GM23338 (cell line): ENCODE measurements around the gene CEBPG. TPM values are rescaled to one million over a fixed set of nuclear protein-coding genes. Genes with fewer than 3 reads are reported as not detected.

Source experiments
- ATAC-seq: fragments of 200-7000 bp; cut with Tn5 transposase; 3 replicates; pipeline ENCODE4 v1.9.1; 2020
- DNase-seq: peaks from one replicate; pipeline ENCODE4 v3.0.0-alpha.2; 2015; ENCODE audit warnings: low spot score
- H2AFZ ChIP-seq: fragments of 200-600 bp; sonication (generic); 2 replicates; pipeline ENCODE4 v1.8.0; 2016; ENCODE audit warnings: antibody characterized with exemption, mild to moderate bottlenecking, moderate library complexity
- H3F3A ChIP-seq: fragments of 200-600 bp; sonication (generic); replicated peaks from 2 replicates; pipeline ENCODE4 v1.8.0; 2017; ENCODE audit warnings: antibody characterized with exemption, mixed run types, low read depth
- H3K27ac ChIP-seq: fragments of 200-600 bp; sonication (generic); 2 replicates; pipeline ENCODE4 v1.6.1; 2016; ENCODE audit warnings: low read depth
- H3K27me3 ChIP-seq: fragments of 200-600 bp; sonication (generic); 2 replicates; pipeline ENCODE4 v1.8.0; 2016; ENCODE audit warnings: mild to moderate bottlenecking, mixed run types, moderate library complexity; ENCODE audit not compliant: insufficient read depth
- H3K36me3 ChIP-seq: fragments of 200-600 bp; sonication (generic); 2 replicates; pipeline ENCODE4 v1.8.0; 2016; ENCODE audit warnings: mild to moderate bottlenecking; ENCODE audit not compliant: insufficient read depth
- H3K4me1 ChIP-seq: fragments of 200-600 bp; sonication (generic); 2 replicates; pipeline ENCODE4 v1.8.0; 2016; ENCODE audit warnings: mild to moderate bottlenecking, moderate library complexity; ENCODE audit not compliant: insufficient read depth
- H3K4me2 ChIP-seq: fragments of 200-600 bp; sonication (generic); 2 replicates; pipeline ENCODE4 v1.7.1; 2017; ENCODE audit warnings: mixed run types
- H3K4me3 ChIP-seq: fragments of 200-600 bp; sonication (generic); 2 replicates; pipeline ENCODE4 v1.6.1; 2016; ENCODE audit warnings: mixed run types
- H3K79me2 ChIP-seq: fragments of 200-600 bp; sonication (generic); replicated peaks from 2 replicates; pipeline ENCODE4 v1.8.0; 2017; ENCODE audit warnings: mild to moderate bottlenecking; ENCODE audit not compliant: insufficient read depth
- H3K9me2 ChIP-seq: fragments of 200-600 bp; sonication (generic); 2 replicates; pipeline ENCODE4 v1.8.0; 2017; ENCODE audit not compliant: insufficient read depth
- H4K20me1 ChIP-seq: fragments of 200-600 bp; sonication (generic); replicated peaks from 2 replicates; pipeline ENCODE4 v1.8.0; 2017; ENCODE audit warnings: mild to moderate bottlenecking; ENCODE audit not compliant: insufficient read depth
- H3K27ac Mint-ChIP-seq: 2 replicates; pipeline ENCODE4 v1.8.0; 2020; ENCODE audit warnings: inconsistent platforms, mild to moderate bottlenecking, moderate library complexity, mixed read lengths
- H3K27me3 Mint-ChIP-seq: 3 replicates; pipeline ENCODE4 v1.8.0; 2022; ENCODE audit warnings: low read depth, mild to moderate bottlenecking, moderate library complexity, mixed read lengths, inconsistent platforms; ENCODE audit not compliant: insufficient read depth, poor library complexity
- H3K36me3 Mint-ChIP-seq: 3 replicates; pipeline ENCODE4 v1.8.0; 2021; ENCODE audit warnings: low read depth, mild to moderate bottlenecking, inconsistent platforms, moderate library complexity, mixed read lengths
- H3K4me1 Mint-ChIP-seq: 3 replicates; pipeline ENCODE4 v1.8.0; 2020; ENCODE audit warnings: mild to moderate bottlenecking, inconsistent platforms, mixed read lengths
- H3K4me3 Mint-ChIP-seq: 3 replicates; pipeline ENCODE4 v1.8.0; 2021; ENCODE audit warnings: moderate library complexity, mild to moderate bottlenecking, inconsistent platforms, mixed read lengths
- H3K9me3 Mint-ChIP-seq: 3 replicates; pipeline ENCODE4 v1.8.0; 2020; ENCODE audit warnings: moderate library complexity, mild to moderate bottlenecking, inconsistent platforms, mixed read lengths
- CREB1 ChIP-seq: fragments of 250-450 bp; sonication (Bioruptor Pico); IDR thresholded peaks from 2 replicates; pipeline ENCODE4 v1.5.0; 2020; ENCODE audit warnings: low read depth, mild to moderate bottlenecking, moderate library complexity
- CTCF ChIP-seq, 2 experiments: fragments of 200-600 bp in 1 of 2; sonication (generic) in 1 of 2; conservative IDR thresholded peaks; 2 replicates each; pipeline versions ENCODE4 v1.5.1 to v1.6.1; 2016 to 2017; ENCODE audit warnings: antibody characterized with exemption in 2 of 2, low read depth in 2 of 2, mild to moderate bottlenecking in 2 of 2, moderate library complexity in 1 of 2
- EZH2 ChIP-seq: fragments of 200-600 bp; sonication (generic); IDR thresholded peaks from one replicate; pipeline ENCODE4 v1.8.0; 2017; ENCODE audit warnings: antibody characterized with exemption, mild to moderate bottlenecking, low read depth; ENCODE audit not compliant: unreplicated experiment
- EZH2phosphoT487 ChIP-seq: fragments of 200-600 bp; sonication (generic); IDR thresholded peaks from one replicate; pipeline ENCODE4 v1.8.1; 2018; ENCODE audit warnings: antibody characterized with exemption; ENCODE audit not compliant: unreplicated experiment
- JUNB ChIP-seq: IDR thresholded peaks from one replicate; pipeline ENCODE4 v1.6.1; 2016; ENCODE audit warnings: antibody characterized with exemption; ENCODE audit not compliant: unreplicated experiment
- NANOG ChIP-seq: IDR thresholded peaks from 2 replicates; pipeline ENCODE4 v1.6.1; 2016; ENCODE audit warnings: antibody characterized with exemption, borderline replicate concordance
- POLR2AphosphoS5 ChIP-seq: IDR thresholded peaks from 2 replicates; pipeline ENCODE4 v1.6.1; 2016; ENCODE audit warnings: antibody characterized with exemption, low read depth
- REST ChIP-seq: IDR thresholded peaks from one replicate; pipeline ENCODE4 v1.6.1; 2018; ENCODE audit warnings: antibody characterized with exemption; ENCODE audit not compliant: unreplicated experiment
- STAT1 ChIP-seq: IDR thresholded peaks from one replicate; pipeline ENCODE4 v1.6.1; 2016; ENCODE audit warnings: antibody characterized with exemption; ENCODE audit not compliant: unreplicated experiment
- ZNF114 ChIP-seq: fragments of 250-450 bp; sonication (Bioruptor Pico); IDR thresholded peaks from 2 replicates; pipeline ENCODE4 v1.5.0; 2020; ENCODE audit warnings: mild to moderate bottlenecking, moderate library complexity
- ZNF331 ChIP-seq: fragments of 250-450 bp; sonication (Bioruptor Pico); IDR thresholded peaks from 2 replicates; pipeline ENCODE4 v1.5.0; 2020; ENCODE audit warnings: low read depth, mild to moderate bottlenecking, moderate library complexity
- polyA plus RNA-seq: library from polyadenylated mRNA; unstranded; fragments of >200 nt; fragmentation: Nextera tagmentation; extraction: Ambion mirVana; gene quantifications from 2 replicates; pipeline ENCODE4 v1.2.1, GENCODE V29; 2016
- total RNA-seq: library from RNA; depleted of rRNA; stranded (reverse); fragments of >200 nt; shearing (Covaris generic); gene quantifications from 2 replicates; pipeline ENCODE4 v1.2.3, GENCODE V29; 2014
- TF ChIP-seq, protein P1 (sequence below): IDR thresholded peaks from 2 replicates; pipeline ENCODE4 v1.6.1; 2016; ENCODE audit warnings: antibody characterized with exemption
- TF ChIP-seq, protein P2 (sequence below): fragments of 250-450 bp; sonication (Bioruptor Pico); IDR thresholded peaks from 2 replicates; pipeline ENCODE4 v1.5.0; 2020; ENCODE audit warnings: mild to moderate bottlenecking, moderate library complexity

The CEBPG gene
- total and polyA plus RNA-seq, 2 experiments from 2014 or later, result 25.9 to 50.2 TPM

GRCh38 chr19:33347300-33347699 is 26.2 kb upstream of the CEBPG start:
- Histone ChIP-seq H3K27ac (no peak overlapping the region), H3K79me2 (no peaks in the 10 kb centered on the region), H3K4me2 (no peak overlapping the region), H2AFZ (no peak overlapping the region), H3K9me2 (no peaks in the 10 kb centered on the region), H3K4me3 (no peak overlapping the region), H3K27me3 (no peaks in the 10 kb centered on the region), H3F3A (no peaks in the 10 kb centered on the region), H4K20me1 (no peaks in the 10 kb centered on the region), H3K36me3 (no peaks in the 10 kb centered on the region), H3K4me1 (no peaks in the 10 kb centered on the region)
- no peaks in the 10 kb centered on the region for H3K9me3 Mint-ChIP-seq
- DNase-seq (no peak), ATAC-seq (no peak)
- peaks cover 3% of the 10 kb centered on the region for H3K27me3 Mint-ChIP-seq
- peaks cover 5% of the 10 kb centered on the region for H3K4me1 Mint-ChIP-seq
- TF ChIP-seq REST (no peak), EZH2 (no peak), NANOG (no peak), CREB1 (CRISPR knock-in tag) (no peak), JUNB (no peak), EZH2phosphoT487 (no peak), STAT1 (no peak), POLR2AphosphoS5 (no peak), ZNF114 (CRISPR knock-in tag) (no peak), ZNF331 (CRISPR knock-in tag) (no peak), CTCF (conservative IDR thresholded peaks at IDR 0.05; ENCODE audit: low read depth in 2 of 2) (no peak)
- TF ChIP-seq, protein P1, sequence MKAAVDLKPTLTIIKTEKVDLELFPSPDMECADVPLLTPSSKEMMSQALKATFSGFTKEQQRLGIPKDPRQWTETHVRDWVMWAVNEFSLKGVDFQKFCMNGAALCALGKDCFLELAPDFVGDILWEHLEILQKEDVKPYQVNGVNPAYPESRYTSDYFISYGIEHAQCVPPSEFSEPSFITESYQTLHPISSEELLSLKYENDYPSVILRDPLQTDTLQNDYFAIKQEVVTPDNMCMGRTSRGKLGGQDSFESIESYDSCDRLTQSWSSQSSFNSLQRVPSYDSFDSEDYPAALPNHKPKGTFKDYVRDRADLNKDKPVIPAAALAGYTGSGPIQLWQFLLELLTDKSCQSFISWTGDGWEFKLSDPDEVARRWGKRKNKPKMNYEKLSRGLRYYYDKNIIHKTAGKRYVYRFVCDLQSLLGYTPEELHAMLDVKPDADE, result no peak
- TF ChIP-seq, protein P2, sequence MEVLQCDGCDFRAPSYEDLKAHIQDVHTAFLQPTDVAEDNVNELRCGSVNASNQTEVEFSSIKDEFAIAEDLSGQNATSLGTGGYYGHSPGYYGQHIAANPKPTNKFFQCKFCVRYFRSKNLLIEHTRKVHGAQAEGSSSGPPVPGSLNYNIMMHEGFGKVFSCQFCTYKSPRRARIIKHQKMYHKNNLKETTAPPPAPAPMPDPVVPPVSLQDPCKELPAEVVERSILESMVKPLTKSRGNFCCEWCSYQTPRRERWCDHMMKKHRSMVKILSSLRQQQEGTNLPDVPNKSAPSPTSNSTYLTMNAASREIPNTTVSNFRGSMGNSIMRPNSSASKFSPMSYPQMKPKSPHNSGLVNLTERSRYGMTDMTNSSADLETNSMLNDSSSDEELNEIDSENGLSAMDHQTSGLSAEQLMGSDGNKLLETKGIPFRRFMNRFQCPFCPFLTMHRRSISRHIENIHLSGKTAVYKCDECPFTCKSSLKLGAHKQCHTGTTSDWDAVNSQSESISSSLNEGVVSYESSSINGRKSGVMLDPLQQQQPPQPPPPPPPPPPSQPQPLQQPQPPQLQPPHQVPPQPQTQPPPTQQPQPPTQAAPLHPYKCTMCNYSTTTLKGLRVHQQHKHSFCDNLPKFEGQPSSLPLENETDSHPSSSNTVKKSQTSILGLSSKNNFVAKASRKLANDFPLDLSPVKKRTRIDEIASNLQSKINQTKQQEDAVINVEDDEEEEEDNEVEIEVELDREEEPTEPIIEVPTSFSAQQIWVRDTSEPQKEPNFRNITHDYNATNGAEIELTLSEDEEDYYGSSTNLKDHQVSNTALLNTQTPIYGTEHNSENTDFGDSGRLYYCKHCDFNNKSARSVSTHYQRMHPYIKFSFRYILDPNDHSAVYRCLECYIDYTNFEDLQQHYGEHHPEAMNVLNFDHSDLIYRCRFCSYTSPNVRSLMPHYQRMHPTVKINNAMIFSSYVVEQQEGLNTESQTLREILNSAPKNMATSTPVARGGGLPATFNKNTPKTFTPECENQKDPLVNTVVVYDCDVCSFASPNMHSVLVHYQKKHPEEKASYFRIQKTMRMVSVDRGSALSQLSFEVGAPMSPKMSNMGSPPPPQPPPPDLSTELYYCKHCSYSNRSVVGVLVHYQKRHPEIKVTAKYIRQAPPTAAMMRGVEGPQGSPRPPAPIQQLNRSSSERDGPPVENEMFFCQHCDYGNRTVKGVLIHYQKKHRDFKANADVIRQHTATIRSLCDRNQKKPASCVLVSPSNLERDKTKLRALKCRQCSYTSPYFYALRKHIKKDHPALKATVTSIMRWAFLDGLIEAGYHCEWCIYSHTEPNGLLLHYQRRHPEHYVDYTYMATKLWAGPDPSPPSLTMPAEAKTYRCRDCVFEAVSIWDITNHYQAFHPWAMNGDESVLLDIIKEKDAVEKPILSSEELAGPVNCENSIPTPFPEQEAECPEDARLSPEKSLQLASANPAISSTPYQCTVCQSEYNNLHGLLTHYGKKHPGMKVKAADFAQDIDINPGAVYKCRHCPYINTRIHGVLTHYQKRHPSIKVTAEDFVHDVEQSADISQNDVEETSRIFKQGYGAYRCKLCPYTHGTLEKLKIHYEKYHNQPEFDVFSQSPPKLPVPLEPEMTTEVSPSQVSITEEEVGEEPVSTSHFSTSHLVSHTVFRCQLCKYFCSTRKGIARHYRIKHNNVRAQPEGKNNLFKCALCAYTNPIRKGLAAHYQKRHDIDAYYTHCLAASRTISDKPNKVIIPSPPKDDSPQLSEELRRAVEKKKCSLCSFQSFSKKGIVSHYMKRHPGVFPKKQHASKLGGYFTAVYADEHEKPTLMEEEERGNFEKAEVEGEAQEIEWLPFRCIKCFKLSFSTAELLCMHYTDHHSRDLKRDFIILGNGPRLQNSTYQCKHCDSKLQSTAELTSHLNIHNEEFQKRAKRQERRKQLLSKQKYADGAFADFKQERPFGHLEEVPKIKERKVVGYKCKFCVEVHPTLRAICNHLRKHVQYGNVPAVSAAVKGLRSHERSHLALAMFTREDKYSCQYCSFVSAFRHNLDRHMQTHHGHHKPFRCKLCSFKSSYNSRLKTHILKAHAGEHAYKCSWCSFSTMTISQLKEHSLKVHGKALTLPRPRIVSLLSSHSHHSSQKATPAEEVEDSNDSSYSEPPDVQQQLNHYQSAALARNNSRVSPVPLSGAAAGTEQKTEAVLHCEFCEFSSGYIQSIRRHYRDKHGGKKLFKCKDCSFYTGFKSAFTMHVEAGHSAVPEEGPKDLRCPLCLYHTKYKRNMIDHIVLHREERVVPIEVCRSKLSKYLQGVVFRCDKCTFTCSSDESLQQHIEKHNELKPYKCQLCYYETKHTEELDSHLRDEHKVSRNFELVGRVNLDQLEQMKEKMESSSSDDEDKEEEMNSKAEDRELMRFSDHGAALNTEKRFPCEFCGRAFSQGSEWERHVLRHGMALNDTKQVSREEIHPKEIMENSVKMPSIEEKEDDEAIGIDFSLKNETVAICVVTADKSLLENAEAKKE (CRISPR knock-in tag), result no peak
- no peak overlapping the region for H3K27ac Mint-ChIP-seq
- H3K4me3 Mint-ChIP-seq, result no peak overlapping the region
- no peaks in the 10 kb centered on the region for H3K36me3 Mint-ChIP-seq
